GM13976 (cell line): ENCODE data around the gene TMC4.
A peak's percentile ranks its signal among the peaks of the same experiment; 100 is the strongest.
"Not testable (repeated sequence)": the region's sequence is repeated elsewhere in the genome, so short reads cannot be mapped to it uniquely, and the experiment has no call there.

Experiments
- DNase-seq: peaks from one replicate; pipeline ENCODE4 v3.0.0; 2012; ENCODE audit warnings: low spot score
- in situ Hi-C: fragments of 300-500 bp; cut with MboI; formaldehyde crosslinking; loops from one replicate; pipeline ENCODE4 v1.12.0; 2022; ENCODE audit warnings: low sequenced_read_pairs, mixed read lengths, inconsistent platforms; ENCODE audit not compliant: unreplicated experiment
- TF ChIP-seq, protein P1 (sequence below): IDR thresholded peaks from 2 replicates; pipeline ENCODE4 v1.5.1; 2012; ENCODE audit warnings: borderline replicate concordance, mild to moderate bottlenecking; ENCODE audit not compliant: insufficient read depth; ENCODE audit errors: extremely low read depth, missing control alignments, control extremely low read depth

TMC4 gene

DNA sequence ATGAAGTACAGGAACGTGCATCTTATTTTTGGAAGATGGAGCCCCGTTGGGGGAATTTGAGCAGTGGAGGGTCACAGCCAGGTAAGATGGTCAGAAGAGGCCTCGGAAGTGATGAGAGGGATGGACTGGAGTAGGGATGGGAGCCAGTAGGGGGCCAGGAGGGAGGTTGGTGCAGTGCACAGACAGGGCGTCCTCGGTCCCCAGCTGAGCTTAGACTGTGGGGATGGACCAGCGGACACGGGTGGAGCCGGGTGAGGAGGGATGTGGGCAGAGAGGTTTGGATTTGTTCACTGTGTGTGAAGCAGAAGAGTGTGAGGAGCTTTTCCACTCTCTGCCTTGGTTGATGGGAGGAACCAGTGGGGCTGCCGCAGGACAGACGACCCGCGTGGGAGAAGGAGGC is 38.3 kb upstream of the TMC4 start:
- DNase-seq: no peak
- in situ Hi-C loops: no loop called here
- TF ChIP-seq, protein P1, sequence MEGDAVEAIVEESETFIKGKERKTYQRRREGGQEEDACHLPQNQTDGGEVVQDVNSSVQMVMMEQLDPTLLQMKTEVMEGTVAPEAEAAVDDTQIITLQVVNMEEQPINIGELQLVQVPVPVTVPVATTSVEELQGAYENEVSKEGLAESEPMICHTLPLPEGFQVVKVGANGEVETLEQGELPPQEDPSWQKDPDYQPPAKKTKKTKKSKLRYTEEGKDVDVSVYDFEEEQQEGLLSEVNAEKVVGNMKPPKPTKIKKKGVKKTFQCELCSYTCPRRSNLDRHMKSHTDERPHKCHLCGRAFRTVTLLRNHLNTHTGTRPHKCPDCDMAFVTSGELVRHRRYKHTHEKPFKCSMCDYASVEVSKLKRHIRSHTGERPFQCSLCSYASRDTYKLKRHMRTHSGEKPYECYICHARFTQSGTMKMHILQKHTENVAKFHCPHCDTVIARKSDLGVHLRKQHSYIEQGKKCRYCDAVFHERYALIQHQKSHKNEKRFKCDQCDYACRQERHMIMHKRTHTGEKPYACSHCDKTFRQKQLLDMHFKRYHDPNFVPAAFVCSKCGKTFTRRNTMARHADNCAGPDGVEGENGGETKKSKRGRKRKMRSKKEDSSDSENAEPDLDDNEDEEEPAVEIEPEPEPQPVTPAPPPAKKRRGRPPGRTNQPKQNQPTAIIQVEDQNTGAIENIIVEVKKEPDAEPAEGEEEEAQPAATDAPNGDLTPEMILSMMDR: no peak

DNA sequence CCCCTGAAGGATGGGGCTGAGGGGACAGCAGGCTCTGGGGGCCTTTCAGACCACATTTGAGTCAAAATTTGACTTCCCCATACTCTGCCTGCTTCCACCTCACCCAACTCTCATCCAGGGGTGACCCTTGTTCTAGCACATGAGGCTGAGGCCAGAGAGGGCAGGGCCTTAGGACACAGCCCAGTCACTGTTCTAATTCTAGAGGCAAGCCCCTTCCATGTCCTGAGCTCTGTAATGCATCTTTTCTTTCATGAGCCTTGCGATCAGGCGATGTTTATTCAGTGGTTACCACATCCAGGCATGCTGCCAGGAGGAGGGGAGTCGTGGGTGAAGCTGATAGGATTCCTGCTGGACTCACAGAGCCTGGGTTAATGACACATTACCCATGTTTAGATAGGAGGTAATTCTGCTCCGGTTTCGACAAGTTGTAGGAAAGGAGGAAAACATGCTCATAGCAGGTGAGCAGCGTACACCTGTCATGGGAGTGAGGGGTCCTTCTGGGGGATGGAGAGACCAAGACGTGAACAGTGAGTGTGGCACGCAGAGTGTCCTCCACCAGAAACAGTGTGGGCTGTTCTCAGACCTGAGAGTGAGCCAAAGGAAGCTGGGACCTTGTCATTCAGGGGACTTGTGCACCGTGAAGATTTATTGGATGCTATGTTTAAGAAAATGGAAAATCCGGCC is 37.0 kb upstream of the TMC4 start:
- no peak for DNase-seq
- in situ Hi-C loops: no loop called here
- TF ChIP-seq, protein P1: no peak

DNA sequence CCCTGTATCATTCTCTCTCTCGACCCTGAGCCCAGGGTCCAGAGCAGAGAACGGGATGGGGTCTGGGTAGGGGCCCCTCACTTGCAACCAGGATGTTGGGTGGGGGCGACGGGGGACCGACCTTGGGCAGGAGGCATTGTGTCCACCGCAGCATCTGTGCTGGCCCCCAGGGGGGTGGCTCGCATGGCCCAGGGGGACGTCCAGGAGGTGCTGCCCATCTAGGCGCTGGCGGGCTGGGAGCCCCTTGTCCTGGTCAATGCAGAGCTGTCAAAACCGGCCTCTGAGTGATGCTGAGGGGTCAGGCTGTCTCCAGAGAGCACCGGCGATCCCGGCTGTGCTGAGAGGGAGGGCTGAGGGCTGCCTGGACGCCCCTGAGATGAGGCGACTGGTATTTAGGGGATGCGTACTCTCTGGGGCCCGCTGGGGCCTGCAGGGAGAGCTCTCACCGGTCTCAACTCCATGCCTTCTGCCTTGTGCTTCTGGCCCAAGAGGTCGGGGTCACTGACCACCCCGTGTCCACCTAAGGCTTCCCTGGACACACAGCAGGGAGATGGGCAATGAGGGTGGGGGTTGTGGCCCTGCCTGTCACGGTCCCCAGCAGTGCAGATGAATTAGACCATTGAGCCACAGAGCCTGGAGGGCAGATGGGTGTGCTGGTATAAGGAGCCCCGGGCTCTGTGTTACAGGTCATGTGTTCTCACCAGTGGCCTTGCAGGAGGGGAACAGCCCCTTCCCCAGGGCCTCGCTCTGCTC is 36.3 kb upstream of the TMC4 start:
- TF ChIP-seq, protein P1: no peak
- no peak for DNase-seq
- in situ Hi-C loops: no loop called here

DNA sequence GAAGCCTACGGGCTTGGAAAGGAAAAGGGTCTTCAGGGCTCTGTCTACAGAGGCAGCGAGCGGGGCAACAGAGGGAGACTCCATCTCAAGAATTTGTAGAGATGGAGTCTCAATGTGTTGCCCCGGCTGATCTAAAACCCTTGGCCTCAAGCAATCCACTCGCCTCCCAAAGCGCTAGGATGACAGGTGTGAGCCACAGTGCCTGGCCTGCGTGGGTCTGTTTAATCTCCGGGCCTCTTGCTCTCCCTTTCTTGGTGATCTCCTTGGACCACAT is 35.8 kb upstream of the TMC4 start:
- TF ChIP-seq, protein P1: no peak
- in situ Hi-C loops: no loop called here
- DNase-seq: no peak

DNA sequence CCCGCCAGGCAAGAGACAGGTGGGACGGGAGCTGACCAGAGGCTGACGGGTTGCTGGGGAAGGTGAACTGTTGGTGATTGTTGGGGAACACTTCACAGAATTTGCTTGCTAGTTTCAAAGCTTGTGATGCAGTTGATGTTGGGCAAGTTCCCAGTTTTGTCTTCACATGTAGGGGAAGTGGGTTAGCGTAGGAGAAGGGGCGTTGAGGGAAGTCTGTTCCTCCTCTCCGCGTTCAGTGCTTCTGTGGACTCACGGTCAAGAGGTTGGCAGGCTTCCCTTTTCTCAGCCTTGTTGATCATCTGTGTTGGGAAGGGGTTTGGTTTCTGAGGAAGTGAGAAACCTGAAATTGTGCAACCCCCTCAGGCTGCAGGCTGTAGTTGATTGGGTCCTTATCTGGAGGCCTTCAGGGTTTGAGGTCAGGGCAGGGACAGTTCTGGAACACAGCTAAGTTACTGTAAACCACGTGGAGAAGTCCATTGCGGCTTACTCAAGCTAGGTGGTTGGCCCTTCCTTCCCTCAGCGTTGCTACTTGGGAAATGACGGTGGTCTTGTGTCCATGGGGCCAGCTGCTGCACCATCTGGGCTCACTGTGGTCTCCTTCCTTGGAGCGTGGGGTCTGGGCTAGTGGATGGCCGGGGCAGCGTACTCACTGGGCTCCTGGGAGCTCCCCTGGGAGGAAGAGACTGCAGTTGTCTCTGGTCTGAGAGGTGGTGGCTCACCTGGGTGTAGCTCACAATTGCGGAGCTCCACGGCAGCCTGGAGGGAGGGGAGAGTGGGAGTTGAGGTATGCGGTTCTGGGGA is 35.2 kb upstream of the TMC4 start:
- peak; percentile 76 for DNase-seq
- TF ChIP-seq, protein P1: no peak
- in situ Hi-C loops: no loop called here

DNA sequence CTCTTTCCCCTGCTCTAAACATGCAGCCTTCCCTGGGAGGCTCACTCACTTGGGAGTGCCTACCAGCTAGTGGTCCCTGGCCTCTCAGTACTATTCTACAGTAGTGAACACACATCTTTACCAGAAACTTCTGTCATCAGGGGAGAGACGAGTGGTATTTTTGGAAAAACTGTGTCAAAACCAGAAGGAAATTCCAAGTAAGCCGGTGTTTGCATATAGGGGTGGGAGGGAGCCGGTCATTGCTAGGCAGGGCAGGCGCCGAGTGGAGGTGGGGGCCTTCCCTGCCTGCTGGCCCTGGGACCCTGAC is 34.7 kb upstream of the TMC4 start:
- in situ Hi-C loops: no loop called here
- no peak for DNase-seq
- TF ChIP-seq, protein P1: no peak

DNA sequence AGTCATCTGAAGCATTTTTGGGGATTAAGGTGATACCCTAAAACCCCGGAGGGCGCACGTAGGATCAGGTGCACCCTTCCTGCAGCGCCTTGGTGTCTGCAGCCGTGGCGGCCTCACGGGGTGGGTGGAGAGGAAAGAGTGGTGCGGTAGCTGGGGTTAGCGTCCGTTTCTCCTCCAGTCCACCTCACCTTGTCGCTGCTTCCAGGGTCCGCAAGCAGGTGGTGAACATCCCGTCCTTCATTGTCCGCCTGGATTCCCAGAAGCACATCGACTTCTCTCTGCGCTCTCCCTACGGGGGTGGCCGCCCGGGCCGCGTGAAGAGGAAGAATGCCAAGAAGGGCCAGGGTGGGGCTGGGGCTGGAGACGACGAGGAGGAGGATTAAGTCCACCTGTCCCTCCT is 34.2 kb upstream of the TMC4 start:
- in situ Hi-C loops, DNase-seq: not testable (repeated sequence)
